Measurements from ENCODE around the gene ULK2. TPM values are rescaled to one million over a fixed set of nuclear protein-coding genes. Genes with fewer than 3 reads are reported as not detected.

ULK2 gene
- total RNA-seq, 1 donor from 2014 or later: 20.6 TPM

GRCh38 chr17:19812407-19812806, 55.3 kb downstream of the ULK2 start:
- Mint-ChIP-seq H3K9me3 (no peaks in the 10 kb centered on the region), H3K4me1 (no peaks in the 10 kb centered on the region), H3K27me3 (ENCODE audit: insufficient read depth, low read depth) (no peaks in the 10 kb centered on the region), H3K4me3 (no peak overlapping the region), H3K27ac (no peak overlapping the region), H3K36me3 (peaks cover 20% of the 10 kb centered on the region)
- H3K9ac ChIP-seq: no peak overlapping the region
- H3K27ac ChIP-seq: no peak overlapping the region
- H3K4me1 ChIP-seq: no peaks in the 10 kb centered on the region
- no peak for DNase-seq (ENCODE audit: low spot score)
- no peaks in the 10 kb centered on the region for H4K20me1 ChIP-seq (ENCODE audit: low read depth)
- no peaks in the 10 kb centered on the region for H3K79me2 ChIP-seq (ENCODE audit: low read depth)
- H3K27me3 ChIP-seq: no peaks in the 10 kb centered on the region
- H3K9me3 ChIP-seq (ENCODE audit: low read depth): no peaks in the 10 kb centered on the region
- no peak overlapping the region for H3K4me2 ChIP-seq
- TF ChIP-seq CTCF (IDR thresholded peaks at IDR 0.05) (peak; percentile 43), EZH2phosphoT487 (IDR thresholded peaks at IDR 0.05) (no peak)
- no peak overlapping the region for H2AFZ ChIP-seq (replicated peaks)
- H3K36me3 ChIP-seq: peaks cover 9% of the 10 kb centered on the region
- H3F3A ChIP-seq (ENCODE audit: low read depth): no peaks in the 10 kb centered on the region
- H3K4me3 ChIP-seq: no peak overlapping the region

GRCh38 chr17:19805006-19805405, 62.7 kb downstream of the ULK2 start:
- H3K4me3 Mint-ChIP-seq: no peak overlapping the region
- H3K4me1 ChIP-seq: no peaks in the 10 kb centered on the region

DNA sequence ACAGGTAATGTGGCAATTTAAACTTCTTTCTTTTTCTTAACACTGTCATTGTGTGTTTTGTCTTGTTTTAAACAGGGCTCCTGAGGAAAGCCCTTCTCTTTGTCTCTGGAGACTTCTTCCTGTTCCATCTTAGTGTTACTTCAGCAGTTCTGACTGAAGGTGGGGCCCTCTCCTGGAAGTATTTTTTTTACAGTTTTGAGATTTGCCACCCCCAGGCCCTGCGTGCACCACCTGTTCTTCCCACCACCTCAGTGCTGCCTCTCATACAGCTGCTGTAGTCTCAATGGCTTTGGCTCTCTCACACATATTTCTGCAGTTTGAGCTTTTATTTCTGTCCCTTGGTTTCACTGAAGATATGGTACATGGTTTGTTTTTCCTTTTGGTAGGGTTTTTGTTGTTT, 67.2 kb downstream of the ULK2 start:
- DNase-seq (ENCODE audit: low spot score): no peak
- H3K4me2 ChIP-seq: no peak overlapping the region
- H3K4me3 ChIP-seq: no peak overlapping the region
- no peaks in the 10 kb centered on the region for H3K27me3 ChIP-seq
- H3K9me3 ChIP-seq (ENCODE audit: low read depth): peaks cover 6% of the 10 kb centered on the region
- Mint-ChIP-seq H3K4me3 (no peak overlapping the region), H3K36me3 (peaks cover 45% of the 10 kb centered on the region), H3K27ac (no peak overlapping the region), H3K9me3 (peaks cover 8% of the 10 kb centered on the region), H3K27me3 (ENCODE audit: insufficient read depth, low read depth) (no peaks in the 10 kb centered on the region), H3K4me1 (no peaks in the 10 kb centered on the region)
- no peak overlapping the region for H3K27ac ChIP-seq
- H3K4me1 ChIP-seq: no peaks in the 10 kb centered on the region
- H3K79me2 ChIP-seq (ENCODE audit: low read depth): no peaks in the 10 kb centered on the region
- no peaks in the 10 kb centered on the region for H3F3A ChIP-seq (ENCODE audit: low read depth)
- no peak overlapping the region for H2AFZ ChIP-seq (replicated peaks)
- no peak overlapping the region for H3K9ac ChIP-seq
- peaks cover 22% of the 10 kb centered on the region for H3K36me3 ChIP-seq
- no peak for TF ChIP-seq EZH2phosphoT487 (IDR thresholded peaks at IDR 0.05)
- TF ChIP-seq EZH2 (IDR thresholded peaks at IDR 0.05): no peak
- TF ChIP-seq CTCF (IDR thresholded peaks at IDR 0.05): no peak
- H4K20me1 ChIP-seq (ENCODE audit: low read depth): no peaks in the 10 kb centered on the region

More at GRCh38 chr17:19805006-19805405, 62.7 kb downstream of the ULK2 start:
- no peaks in the 10 kb centered on the region for H3K9me3 ChIP-seq (ENCODE audit: low read depth)
- no peaks in the 10 kb centered on the region for H3K27me3 Mint-ChIP-seq (ENCODE audit: insufficient read depth, low read depth)
- no peaks in the 10 kb centered on the region for H3F3A ChIP-seq (ENCODE audit: low read depth)
- no peaks in the 10 kb centered on the region for H3K9me3 Mint-ChIP-seq
- no peaks in the 10 kb centered on the region for H3K4me1 Mint-ChIP-seq
- H4K20me1 ChIP-seq (ENCODE audit: low read depth): no peaks in the 10 kb centered on the region
- no peak for DNase-seq (ENCODE audit: low spot score)
- H2AFZ ChIP-seq (replicated peaks): no peak overlapping the region
- no peaks in the 10 kb centered on the region for H3K27me3 ChIP-seq
- TF ChIP-seq EZH2phosphoT487 (IDR thresholded peaks at IDR 0.05): no peak
- no peak for TF ChIP-seq EZH2 (IDR thresholded peaks at IDR 0.05)
- no peak for TF ChIP-seq CTCF (IDR thresholded peaks at IDR 0.05)
- no peak overlapping the region for H3K9ac ChIP-seq
- no peak overlapping the region for H3K27ac Mint-ChIP-seq
- H3K36me3 ChIP-seq: peaks cover 5% of the 10 kb centered on the region
- no peak overlapping the region for H3K4me3 ChIP-seq
- no peaks in the 10 kb centered on the region for H3K79me2 ChIP-seq (ENCODE audit: low read depth)
- H3K4me2 ChIP-seq: no peak overlapping the region
- H3K27ac ChIP-seq: no peak overlapping the region
- peaks cover 26% of the 10 kb centered on the region for H3K36me3 Mint-ChIP-seq

Data from neural progenitor cell (in vitro differentiated cells).